PFSK-1 (cell line): ENCODE data around the gene NAMPT. TPM values are rescaled to one million over a fixed set of nuclear protein-coding genes. Genes with fewer than 3 reads are reported as not detected.

Source experiments
- FOXP2 ChIP-seq: optimal IDR thresholded peaks from 2 replicates; pipeline ENCODE3; 2011; ENCODE audit warnings: borderline replicate concordance, control low read depth, inconsistent platforms; ENCODE audit not compliant: insufficient read depth; ENCODE audit errors: extremely low read length, extremely low read depth
- POLR2AphosphoS5 ChIP-seq: IDR thresholded peaks from 2 replicates; pipeline ENCODE4 v1.6.1; 2012; ENCODE audit warnings: low read depth, mild to moderate bottlenecking, control low read depth, low read length, moderate library complexity
- SIN3A ChIP-seq: IDR thresholded peaks from 2 replicates; pipeline ENCODE4 v1.6.1; 2012; ENCODE audit warnings: mild to moderate bottlenecking, low read length, moderate library complexity, borderline replicate concordance; ENCODE audit not compliant: insufficient read depth
- TAF1 ChIP-seq: IDR thresholded peaks from 2 replicates; pipeline ENCODE4 v1.6.1; 2012; ENCODE audit warnings: low read length, control low read depth, borderline replicate concordance; ENCODE audit not compliant: insufficient read depth
- polyA plus RNA-seq: library from polyadenylated mRNA; unstranded; fragments of >200 nt; gene quantifications from one replicate; pipeline ENCODE4 v1.2.1, GENCODE V29; 2012; ENCODE audit warnings: low read depth, missing spikeins; ENCODE audit not compliant: insufficient read length
- TF ChIP-seq, protein P1 (sequence below), 2 experiments: IDR thresholded peaks; 2 replicates each; pipeline versions ENCODE4 v1.6.1 to v1.8.0; 2011 to 2012; ENCODE audit warnings: low read depth in 2 of 2, low read length in 2 of 2, control low read depth in 1 of 2, inconsistent platforms in 1 of 2, mild to moderate bottlenecking in 1 of 2, moderate library complexity in 1 of 2; ENCODE audit not compliant: insufficient read depth in 1 of 2

The NAMPT gene
- 84.1 TPM for polyA plus RNA-seq

DNA sequence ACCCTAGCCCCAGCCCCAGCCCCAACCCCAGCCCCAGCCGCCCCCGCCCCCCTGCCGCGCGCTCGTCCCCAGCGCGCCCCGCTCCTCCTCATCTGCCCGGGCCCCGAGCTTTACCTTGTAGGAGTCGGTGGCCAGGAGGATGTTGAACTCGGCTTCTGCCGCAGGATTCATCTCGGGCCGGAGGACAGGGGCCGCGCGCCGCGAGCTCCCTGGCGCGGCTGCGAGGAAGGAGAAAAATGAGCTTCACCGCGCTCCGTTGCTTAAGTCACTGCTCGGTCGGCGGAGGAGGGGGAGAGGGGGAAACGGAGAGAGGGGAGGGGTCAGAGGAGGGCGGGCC is at the start of gene NAMPT:
TSS of gene NAMPT (minus strand) at position 270 of the 337 bp plus-strand sequence. CDS start at position 171, 99 bp downstream.
- TF ChIP-seq, protein P1, sequence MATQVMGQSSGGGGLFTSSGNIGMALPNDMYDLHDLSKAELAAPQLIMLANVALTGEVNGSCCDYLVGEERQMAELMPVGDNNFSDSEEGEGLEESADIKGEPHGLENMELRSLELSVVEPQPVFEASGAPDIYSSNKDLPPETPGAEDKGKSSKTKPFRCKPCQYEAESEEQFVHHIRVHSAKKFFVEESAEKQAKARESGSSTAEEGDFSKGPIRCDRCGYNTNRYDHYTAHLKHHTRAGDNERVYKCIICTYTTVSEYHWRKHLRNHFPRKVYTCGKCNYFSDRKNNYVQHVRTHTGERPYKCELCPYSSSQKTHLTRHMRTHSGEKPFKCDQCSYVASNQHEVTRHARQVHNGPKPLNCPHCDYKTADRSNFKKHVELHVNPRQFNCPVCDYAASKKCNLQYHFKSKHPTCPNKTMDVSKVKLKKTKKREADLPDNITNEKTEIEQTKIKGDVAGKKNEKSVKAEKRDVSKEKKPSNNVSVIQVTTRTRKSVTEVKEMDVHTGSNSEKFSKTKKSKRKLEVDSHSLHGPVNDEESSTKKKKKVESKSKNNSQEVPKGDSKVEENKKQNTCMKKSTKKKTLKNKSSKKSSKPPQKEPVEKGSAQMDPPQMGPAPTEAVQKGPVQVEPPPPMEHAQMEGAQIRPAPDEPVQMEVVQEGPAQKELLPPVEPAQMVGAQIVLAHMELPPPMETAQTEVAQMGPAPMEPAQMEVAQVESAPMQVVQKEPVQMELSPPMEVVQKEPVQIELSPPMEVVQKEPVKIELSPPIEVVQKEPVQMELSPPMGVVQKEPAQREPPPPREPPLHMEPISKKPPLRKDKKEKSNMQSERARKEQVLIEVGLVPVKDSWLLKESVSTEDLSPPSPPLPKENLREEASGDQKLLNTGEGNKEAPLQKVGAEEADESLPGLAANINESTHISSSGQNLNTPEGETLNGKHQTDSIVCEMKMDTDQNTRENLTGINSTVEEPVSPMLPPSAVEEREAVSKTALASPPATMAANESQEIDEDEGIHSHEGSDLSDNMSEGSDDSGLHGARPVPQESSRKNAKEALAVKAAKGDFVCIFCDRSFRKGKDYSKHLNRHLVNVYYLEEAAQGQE (IDR thresholded peaks at IDR 0.05; ENCODE audit: insufficient read depth in 1 of 2, low read depth in 2 of 2, low read length in 2 of 2): 0 out of 4 replicates have a peak, but pooled peaks of 1 of the 2 experiments have one; percentile 7
- TF ChIP-seq FOXP2 (no peak), TAF1 (peak; percentile 58; the same call in 1 of the 2 replicates), SIN3A (0 out of 2 replicates have a peak, but pooled peaks have one; percentile 16), POLR2AphosphoS5 (no peak)

DNA sequence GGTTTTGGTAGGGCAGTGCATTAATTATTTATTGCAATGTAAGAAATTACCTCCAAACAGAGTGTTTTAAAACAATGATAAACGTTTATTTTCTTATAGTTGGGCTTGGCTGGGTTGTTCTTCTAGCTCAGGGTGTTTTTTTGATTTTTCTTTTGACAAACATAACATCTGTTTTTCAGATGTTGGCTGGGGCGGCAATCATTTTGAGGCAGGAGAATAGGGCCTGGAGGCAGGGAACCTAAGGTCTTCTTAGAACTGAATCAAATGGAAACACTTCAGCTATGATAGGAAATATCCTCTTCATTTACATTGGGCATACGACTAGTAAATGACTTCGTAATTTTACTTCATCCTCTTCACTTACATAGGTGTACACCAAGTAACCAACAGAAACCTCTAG is 47.4 kb upstream of the NAMPT start:
- TF ChIP-seq TAF1: no peak
- no peak for TF ChIP-seq FOXP2
- no peak for TF ChIP-seq POLR2AphosphoS5
- TF ChIP-seq, protein P1 (IDR thresholded peaks at IDR 0.05; ENCODE audit: insufficient read depth in 1 of 2, low read depth in 2 of 2, low read length in 2 of 2): no peak
- no peak for TF ChIP-seq SIN3A

DNA sequence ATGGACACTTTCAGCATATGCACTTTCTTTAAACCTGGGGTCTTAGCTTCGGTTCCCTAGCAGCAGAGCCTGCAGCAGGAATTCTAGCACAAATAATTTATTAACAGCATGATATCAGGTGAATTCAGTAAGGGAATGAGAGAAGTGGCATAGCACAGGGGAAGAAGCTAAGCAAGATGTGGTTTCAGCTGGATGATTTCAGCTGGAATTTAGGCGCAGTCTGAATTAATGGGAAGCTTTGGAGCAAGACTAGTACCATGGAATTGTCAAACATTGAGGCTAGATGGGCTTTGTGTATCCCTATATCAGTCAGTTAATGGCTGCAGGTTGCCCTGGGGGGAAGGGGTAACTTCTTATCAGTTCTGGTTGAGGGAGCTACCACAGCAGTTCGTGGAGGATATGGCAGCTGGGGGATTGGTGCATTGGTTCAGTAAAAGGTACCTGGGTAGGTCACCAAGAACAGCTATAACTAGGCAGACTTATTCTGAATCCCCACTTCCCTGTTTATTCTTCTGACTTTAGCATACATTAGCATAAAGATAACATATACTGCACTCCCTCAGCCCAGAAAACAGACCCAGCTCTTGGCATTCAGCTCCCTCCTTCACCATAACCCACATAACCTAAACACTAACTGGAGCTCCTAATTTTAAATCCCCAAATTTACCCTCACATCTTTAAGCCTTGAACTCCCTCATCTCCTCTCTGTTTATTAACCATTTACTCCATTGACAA is 46.8 kb upstream of the NAMPT start:
- no peak for TF ChIP-seq FOXP2
- TF ChIP-seq SIN3A: no peak
- TF ChIP-seq TAF1: no peak
- TF ChIP-seq, protein P1 (IDR thresholded peaks at IDR 0.05; ENCODE audit: insufficient read depth in 1 of 2, low read depth in 2 of 2, low read length in 2 of 2): no peak
- no peak for TF ChIP-seq POLR2AphosphoS5

DNA sequence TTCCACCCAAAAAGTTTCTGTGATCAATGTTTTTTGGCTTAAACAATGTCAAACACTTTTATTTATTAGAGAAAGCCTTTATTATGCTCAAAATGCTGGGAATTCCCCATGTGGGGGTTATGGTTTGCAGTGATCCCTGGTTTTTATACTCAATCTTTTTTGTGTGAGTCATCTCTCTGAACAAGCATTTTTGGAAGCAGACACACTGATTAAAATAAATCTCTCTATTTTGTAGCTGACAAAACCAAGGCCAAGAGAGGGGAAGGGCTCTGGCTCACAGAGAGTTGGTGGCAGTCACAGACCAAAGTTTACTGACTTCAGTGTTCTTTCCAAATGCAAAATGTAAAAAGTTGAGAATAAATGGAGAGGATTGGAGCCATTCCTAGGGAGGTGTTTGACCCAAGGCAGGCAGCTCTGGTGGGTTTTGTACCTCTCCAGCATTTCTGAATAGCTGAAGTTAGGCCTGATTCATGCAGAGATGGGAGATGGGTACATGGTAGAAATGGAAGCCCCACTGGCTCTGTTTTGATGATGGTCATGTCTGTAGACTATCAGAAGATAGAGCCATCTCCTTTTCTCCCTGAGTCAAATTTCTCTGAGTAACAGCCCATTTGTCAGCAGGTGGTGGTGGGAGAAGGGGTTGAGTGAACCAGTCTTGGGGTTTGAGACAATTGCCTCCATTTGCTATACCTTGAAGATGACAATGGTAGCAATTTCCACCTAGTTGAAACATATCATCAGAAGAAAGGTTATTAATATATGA is 45.4 kb upstream of the NAMPT start:
- TF ChIP-seq, protein P1 (IDR thresholded peaks at IDR 0.05; ENCODE audit: insufficient read depth in 1 of 2, low read depth in 2 of 2, low read length in 2 of 2): no peak
- TF ChIP-seq SIN3A: no peak
- no peak for TF ChIP-seq POLR2AphosphoS5
- no peak for TF ChIP-seq FOXP2
- no peak for TF ChIP-seq TAF1
